K562 (cell line): ENCODE data around the gene GABRB3.

ENCODE experiments used
- E2F5 ChIP-seq: sonication (generic); formaldehyde crosslinking; IDR thresholded peaks from 2 replicates; pipeline ENCODE4 v1.8.0; 2022; ENCODE audit warnings: mild to moderate bottlenecking, missing genetic modification reagents
- ELF2 ChIP-seq: fragments of 250-450 bp; sonication (Bioruptor Pico); IDR thresholded peaks from 2 replicates; pipeline ENCODE4 v1.5.0; 2021; ENCODE audit warnings: mild to moderate bottlenecking
- EZH2 ChIP-seq: IDR thresholded peaks from 2 replicates; pipeline ENCODE4 v1.6.1; 2012; ENCODE audit warnings: low read depth, mild to moderate bottlenecking, inconsistent platforms, low read length, borderline replicate concordance
- HMGXB4 ChIP-seq: sonication (generic); formaldehyde crosslinking; IDR thresholded peaks from 2 replicates; pipeline ENCODE4 v1.8.1; 2023; ENCODE audit warnings: mild to moderate bottlenecking, missing genetic modification reagents
- JUNB ChIP-seq: fragments of 450-650 bp; formaldehyde crosslinking; conservative IDR thresholded peaks from 2 replicates; pipeline ENCODE4 v1.4.0; 2020; ENCODE audit warnings: mild to moderate bottlenecking
- KAT8 ChIP-seq: fragments of 450-650 bp; IDR thresholded peaks from 2 replicates; pipeline ENCODE4 v1.6.1; 2016; ENCODE audit warnings: low read depth, mild to moderate bottlenecking
- POLR2A ChIP-seq: fragments of 450-650 bp; conservative IDR thresholded peaks from 2 replicates; pipeline ENCODE4 v1.6.1; 2016
- PTBP1 ChIP-seq: fragments of 200-400 bp; formaldehyde crosslinking; IDR thresholded peaks from 2 replicates; pipeline ENCODE4 v1.6.1; 2017; ENCODE audit warnings: low read depth, low read length
- SIN3A ChIP-seq, 2 experiments: fragments of 150-350 bp in 1 of 2; IDR thresholded peaks; 2 replicates each; pipeline ENCODE4 v1.6.1; 2011 to 2016; ENCODE audit warnings: borderline replicate concordance in 2 of 2, low read depth in 2 of 2, low read length in 2 of 2, mild to moderate bottlenecking in 2 of 2, moderate library complexity in 2 of 2; ENCODE audit not compliant: control insufficient read depth in 1 of 2
- ZBTB11 ChIP-seq, 3 experiments: fragments of 200-800 bp in 1 of 3; fragments of 250-450 bp in 1 of 3; fragments of 450-650 bp in 1 of 3; sonication (Bioruptor Pico) in 1 of 3; sonication (Bioruptor generic) in 1 of 3; formaldehyde crosslinking in 1 of 3; IDR thresholded peaks; 2 replicates each; pipeline versions ENCODE4 v1.6.1 to v1.8.0; 2016 to 2022; ENCODE audit warnings: mild to moderate bottlenecking in 2 of 3, missing genetic modification characterization in 2 of 3, missing compliant biosample characterization in 1 of 3, moderate library complexity in 1 of 3
- ZNF639 ChIP-seq, 2 experiments: fragments of 200-800 bp in 1 of 2; sonication (Bioruptor generic) in 1 of 2; sonication (generic) in 1 of 2; formaldehyde crosslinking in 1 of 2; IDR thresholded peaks in 1 of 2; conservative IDR thresholded peaks in 1 of 2; 2 replicates each; pipeline versions ENCODE4 v1.5.0 to v1.6.1; 2016 to 2020; ENCODE audit warnings: missing compliant biosample characterization in 1 of 2, missing genetic modification characterization in 1 of 2, missing genetic modification reagents in 1 of 2
- ZNF717 ChIP-seq: fragments of 250-450 bp; sonication (Bioruptor Pico); IDR thresholded peaks from 2 replicates; pipeline ENCODE4 v1.5.0; 2021

- no peak for TF ChIP-seq KAT8
- TF ChIP-seq ZBTB11 (CRISPR knock-in tag; IDR thresholded peaks at IDR 0.05), result no peak
- TF ChIP-seq POLR2A, result no peak
- no peak for TF ChIP-seq HMGXB4 (CRISPR knock-in tag)
- no peak for TF ChIP-seq E2F5 (CRISPR knock-in tag)
- no peak for TF ChIP-seq ZNF639 (CRISPR knock-in tag; conservative IDR thresholded peaks at IDR 0.05 in 1 of 2, IDR thresholded peaks at IDR 0.05 in 1 of 2)
- TF ChIP-seq JUNB (CRISPR knock-in tag), result no peak
- no peak for TF ChIP-seq ZNF717 (CRISPR knock-in tag)
- no peak for TF ChIP-seq ELF2 (CRISPR knock-in tag)
- no peak for TF ChIP-seq SIN3A (IDR thresholded peaks at IDR 0.05; ENCODE audit: borderline replicate concordance in 2 of 2, control insufficient read depth in 1 of 2, low read depth in 2 of 2, low read length in 2 of 2)
- no peak for TF ChIP-seq EZH2
- TF ChIP-seq PTBP1, result no peak
These were observed 86.2 kb downstream of the GABRB3 start for GRCh38 chr15:26686547-26687187.
